Fibroblast of pulmonary artery (primary cell): Measurements from ENCODE around the gene GJA3.

ENCODE experiments used
- DNase-seq: peaks from one replicate; pipeline ENCODE4 v3.0.0-alpha.2; 2010; ENCODE audit warnings: low read depth
- H3K4me3 ChIP-seq: replicated peaks from 2 replicates; pipeline ENCODE4 v1.5.1; 2011; ENCODE audit warnings: low read depth, mild to moderate bottlenecking, control low read depth, low read length, moderate library complexity
- CTCF ChIP-seq: IDR thresholded peaks from 2 replicates; pipeline ENCODE4 v1.5.1; 2011; ENCODE audit warnings: mild to moderate bottlenecking, control low read depth, low read length, inconsistent platforms; ENCODE audit errors: missing control alignments

The GJA3 gene

GRCh38 chr13:20142927-20143480 is 17.8 kb downstream of the GJA3 start:
- DNase-seq = no peak
- H3K4me3 ChIP-seq = no peak overlapping the region
- no peak for TF ChIP-seq CTCF

- no peak for DNase-seq
- no peak for TF ChIP-seq CTCF
- no peak overlapping the region for H3K4me3 ChIP-seq
These were observed 18.6 kb downstream of the GJA3 start for GRCh38 chr13:20142023-20142926.

- no peak overlapping the region for H3K4me3 ChIP-seq
- no peak for TF ChIP-seq CTCF
- DNase-seq = no peak
These were observed 19.4 kb downstream of the GJA3 start for GRCh38 chr13:20141238-20142022.

- H3K4me3 ChIP-seq = no peak overlapping the region
- no peak for TF ChIP-seq CTCF
- DNase-seq = no peak
These were observed 20.4 kb downstream of the GJA3 start for GRCh38 chr13:20140487-20140886.

- no peak overlapping the region for H3K4me3 ChIP-seq
- DNase-seq = no peak
- no peak for TF ChIP-seq CTCF
These were observed 23.0 kb downstream of the GJA3 start for GRCh38 chr13:20137875-20138274.

GRCh38 chr13:20136781-20137703 is 23.8 kb downstream of the GJA3 start:
- H3K4me3 ChIP-seq = no peak overlapping the region
- DNase-seq = peak; percentile 14
- peak; percentile 50 for TF ChIP-seq CTCF
